ENCODE data around the gene FRAS1. TPM values are rescaled to one million over a fixed set of nuclear protein-coding genes. Genes with fewer than 3 reads are reported as not detected.
"Not testable (repeated sequence)": the region's sequence is repeated elsewhere in the genome, so short reads cannot be mapped to it uniquely, and the experiment has no call there.

FRAS1 gene
- total RNA-seq, 1 donor from 2014 or later, result 2.5 TPM

DNA sequence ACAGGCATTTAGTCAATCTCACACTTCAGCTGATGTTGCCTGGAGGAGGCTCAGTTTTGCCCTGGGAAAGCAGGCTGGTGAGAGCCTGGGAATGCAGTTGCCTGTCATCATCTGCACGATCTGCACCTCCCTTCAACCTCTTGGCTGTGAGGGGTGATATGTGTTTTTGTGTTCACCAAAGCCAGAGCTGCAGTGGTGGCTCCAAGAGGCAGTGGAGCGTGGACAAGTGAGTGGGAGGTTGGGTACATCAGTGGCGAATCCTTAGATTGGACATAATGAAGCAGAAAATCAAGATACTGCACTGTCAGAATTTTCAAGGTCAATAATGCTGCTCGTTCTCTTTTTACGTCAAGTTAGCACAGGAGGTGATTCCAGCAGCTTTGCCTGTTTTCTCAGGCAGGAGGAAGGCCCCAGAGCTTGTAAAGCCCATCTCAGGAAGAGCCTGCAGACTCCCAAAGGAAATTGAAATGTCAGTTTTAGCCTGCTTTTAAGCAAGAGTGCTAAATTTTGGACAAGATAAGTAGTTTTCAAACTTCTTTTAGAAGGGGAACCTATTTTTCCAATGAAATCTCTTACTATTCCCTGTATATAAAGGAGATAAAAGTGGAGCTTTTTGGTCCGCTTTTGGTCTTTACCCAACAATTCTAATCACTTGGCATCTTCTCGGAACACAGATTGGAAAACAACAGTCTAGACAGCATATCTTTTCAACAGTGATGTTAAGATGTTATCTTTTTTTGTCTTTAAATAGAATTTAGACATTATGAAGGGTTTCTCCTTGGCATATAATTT, 92.8 kb downstream of the FRAS1 start:
- DNase-seq (no peak), ATAC-seq (ENCODE audit: poor library complexity) (no peak)
- intact Hi-C loops (cut with DNase I), result no loop called here

DNA sequence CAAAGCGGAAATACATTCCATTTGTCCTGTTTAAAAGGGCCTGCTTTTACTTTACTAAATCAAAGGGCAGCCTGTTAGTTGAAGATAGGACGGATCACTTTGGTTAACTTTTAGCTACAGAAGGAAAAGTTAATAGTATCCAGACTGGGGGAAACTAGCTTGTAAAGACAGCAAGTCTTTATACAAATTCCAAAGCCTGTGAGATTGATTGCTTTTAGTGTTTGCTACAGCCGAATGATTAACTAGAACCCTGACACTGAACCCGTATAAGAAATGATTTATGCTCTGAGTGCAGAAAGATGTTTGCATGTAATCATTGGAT, 93.4 kb downstream of the FRAS1 start:
- intact Hi-C loops (cut with DNase I), result no loop called here
- ATAC-seq (ENCODE audit: poor library complexity), result no peak
- DNase-seq, result no peak

GRCh38 chr4:78152795-78153194, 95.7 kb downstream of the FRAS1 start:
- ATAC-seq (ENCODE audit: poor library complexity), result no peak
- no peak for DNase-seq
- intact Hi-C loops (cut with DNase I), result no loop called here

- DNase-seq, result no peak
- intact Hi-C loops (cut with DNase I), result no loop called here
- no peak for ATAC-seq (ENCODE audit: poor library complexity)
Observed at GRCh38 chr4:78154972-78155590, 98.0 kb downstream of the FRAS1 start.

DNA sequence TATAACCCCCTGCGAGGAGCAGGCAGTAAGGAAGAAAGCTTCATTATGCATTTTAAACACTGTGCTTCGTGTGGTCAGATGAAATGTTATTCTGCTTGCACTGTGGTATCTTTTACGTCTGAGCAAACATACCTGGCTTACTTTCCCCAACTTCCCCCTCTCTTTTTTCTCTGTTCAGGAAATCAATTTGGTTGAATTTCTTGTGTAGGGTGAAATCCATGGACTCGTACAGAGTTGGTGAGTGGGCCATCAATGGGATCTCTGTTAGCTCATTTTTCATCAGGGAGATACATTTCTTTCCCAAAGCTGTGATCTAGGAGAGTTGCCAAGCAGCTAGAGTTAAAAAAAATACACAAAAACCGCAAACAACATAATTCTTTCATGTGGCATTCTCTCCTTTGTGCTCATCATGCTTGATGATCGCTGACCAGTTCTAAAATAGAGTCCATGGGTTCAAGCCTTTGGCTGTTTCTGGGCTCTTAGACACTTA, 98.5 kb downstream of the FRAS1 start:
- intact Hi-C loops (cut with DNase I), result no loop called here
- DNase-seq (no peak), ATAC-seq (ENCODE audit: poor library complexity) (no peak)

- DNase-seq, result no peak
- intact Hi-C loops (cut with DNase I), result no loop called here
- ATAC-seq (ENCODE audit: poor library complexity), result no peak
Observed at GRCh38 chr4:78156520-78156919, 99.4 kb downstream of the FRAS1 start.

DNA sequence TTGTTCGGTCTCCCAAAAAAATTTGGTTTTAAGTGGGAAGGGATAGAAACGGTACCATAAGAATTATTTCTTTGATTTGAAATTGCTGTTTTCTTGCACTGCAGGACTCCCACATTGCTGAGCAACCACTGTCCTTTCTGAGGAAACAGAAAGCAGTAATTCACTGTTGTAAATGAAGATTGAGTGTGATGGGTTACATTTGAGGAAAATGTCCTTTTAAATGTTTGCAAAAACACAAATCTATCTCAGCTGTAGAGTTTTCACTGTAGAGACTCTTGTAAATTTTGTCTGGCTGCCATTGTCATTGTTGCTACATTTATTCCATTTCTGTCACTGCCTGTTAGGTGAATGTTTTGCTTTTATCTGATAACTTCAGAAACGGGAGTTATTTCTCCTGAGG, 105.2 kb downstream of the FRAS1 start:
- ATAC-seq (ENCODE audit: poor library complexity), result no peak
- intact Hi-C loops (cut with DNase I), result no loop called here

GRCh38 chr4:78162821-78163220, 105.7 kb downstream of the FRAS1 start:
- DNase-seq, result no peak
- no peak for ATAC-seq (ENCODE audit: poor library complexity)
- intact Hi-C loops (cut with DNase I), result no loop called here

More for the DNA sequence above, 105.2 kb downstream of the FRAS1 start:
- no peak for DNase-seq

DNA sequence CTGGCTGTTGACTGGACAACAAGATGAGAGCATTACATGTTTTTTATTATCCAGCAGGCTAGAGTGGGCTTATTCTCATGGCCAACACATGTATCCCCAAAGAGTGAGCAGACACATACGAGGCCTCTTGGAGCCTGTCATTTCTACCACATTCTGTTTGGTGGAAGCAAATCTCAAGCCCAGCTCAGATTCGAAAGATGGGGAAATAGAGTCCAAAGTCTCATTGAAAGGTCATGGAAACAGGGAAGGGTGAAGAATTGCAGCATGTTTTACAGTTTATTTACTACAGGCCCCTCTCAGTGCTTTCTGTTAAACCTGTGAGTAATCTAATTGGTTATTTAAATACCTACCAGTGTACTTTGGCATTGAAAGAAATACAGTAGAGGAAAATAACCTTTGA, 108.6 kb downstream of the FRAS1 start:
- ATAC-seq (ENCODE audit: poor library complexity), result no peak
- no peak for DNase-seq
- intact Hi-C loops (cut with DNase I), result no loop called here

DNA sequence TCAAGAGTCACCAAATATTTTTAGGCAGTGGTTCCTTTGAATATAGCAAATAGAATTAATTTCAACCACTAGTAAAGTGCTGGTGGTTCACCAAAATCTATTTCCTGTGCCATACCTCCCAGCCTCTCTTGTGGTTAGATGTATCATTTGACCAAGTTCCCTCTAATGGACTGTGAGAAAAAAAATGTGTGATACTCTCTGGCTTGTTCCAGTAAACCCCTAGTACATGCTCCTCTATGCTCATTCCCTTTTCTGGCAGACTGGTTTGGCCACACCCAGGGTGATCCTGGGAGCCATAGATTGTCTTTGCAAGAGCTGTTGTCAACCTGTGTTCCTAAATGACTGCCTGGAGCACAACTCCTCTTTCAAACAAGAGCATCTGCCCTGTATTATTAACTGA, 109.5 kb downstream of the FRAS1 start:
- ATAC-seq (ENCODE audit: poor library complexity) (no peak), DNase-seq (no peak)
- intact Hi-C loops (cut with DNase I), result no loop called here

GRCh38 chr4:78167510-78167909, 110.4 kb downstream of the FRAS1 start:
- ATAC-seq (ENCODE audit: poor library complexity), result no peak
- intact Hi-C loops (cut with DNase I), result no loop called here
- no peak for DNase-seq

GRCh38 chr4:78168029-78168428, 110.9 kb downstream of the FRAS1 start:
- DNase-seq, result no peak
- ATAC-seq (ENCODE audit: poor library complexity), result no peak
- intact Hi-C loops (cut with DNase I), result no loop called here

DNA sequence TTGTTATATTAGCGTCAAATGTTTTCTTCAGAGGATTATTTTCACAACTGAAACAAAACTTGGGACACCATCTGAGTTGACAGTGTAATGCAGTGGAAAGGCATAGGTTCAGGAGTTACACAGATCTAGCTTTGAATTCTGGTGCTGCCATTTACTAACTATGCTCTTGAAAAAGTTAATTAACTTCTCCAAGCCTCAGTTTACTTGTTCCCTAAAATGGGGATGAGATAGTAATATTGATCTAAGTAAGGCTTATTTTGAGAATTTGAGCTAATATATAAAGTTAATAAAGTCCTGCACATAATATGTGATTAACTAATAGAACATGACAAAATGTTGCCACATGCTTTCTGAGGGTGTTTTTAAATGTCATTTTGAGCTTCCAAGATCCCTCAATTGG, 112.6 kb downstream of the FRAS1 start:
- intact Hi-C loops (cut with DNase I), result no loop called here
- ATAC-seq (ENCODE audit: poor library complexity) (no peak), DNase-seq (no peak)

- no peak for DNase-seq
- intact Hi-C loops (cut with DNase I), result no loop called here
- no peak for ATAC-seq (ENCODE audit: poor library complexity)
Observed at GRCh38 chr4:78171482-78171881, 114.4 kb downstream of the FRAS1 start.

DNA sequence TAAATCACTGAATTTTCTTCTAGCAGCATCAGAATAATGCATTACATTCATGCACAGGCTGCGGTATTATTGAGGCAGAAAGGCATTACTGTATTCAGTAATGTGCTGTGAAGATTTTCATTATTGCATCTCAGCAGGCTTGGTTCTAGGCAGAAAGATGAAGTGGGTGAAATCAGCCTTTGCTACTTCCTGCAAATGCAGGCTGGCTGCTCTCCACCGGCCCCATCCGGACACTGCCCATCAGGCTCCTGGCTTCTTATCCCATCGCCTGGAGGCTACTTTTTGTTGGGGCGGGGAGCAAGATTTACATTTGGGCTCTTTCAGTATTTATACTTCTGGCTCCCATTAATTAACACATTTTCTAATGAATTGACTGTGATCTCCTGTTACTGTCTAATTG, 117.8 kb downstream of the FRAS1 start:
- ATAC-seq (ENCODE audit: poor library complexity), result no peak
- intact Hi-C loops (cut with DNase I), result no loop called here

GRCh38 chr4:78179196-78179595, 122.1 kb downstream of the FRAS1 start:
- DNase-seq (no peak), ATAC-seq (ENCODE audit: poor library complexity) (no peak)
- intact Hi-C loops (cut with DNase I), result no loop called here

More for the DNA sequence above, 117.8 kb downstream of the FRAS1 start:
- no peak for DNase-seq

DNA sequence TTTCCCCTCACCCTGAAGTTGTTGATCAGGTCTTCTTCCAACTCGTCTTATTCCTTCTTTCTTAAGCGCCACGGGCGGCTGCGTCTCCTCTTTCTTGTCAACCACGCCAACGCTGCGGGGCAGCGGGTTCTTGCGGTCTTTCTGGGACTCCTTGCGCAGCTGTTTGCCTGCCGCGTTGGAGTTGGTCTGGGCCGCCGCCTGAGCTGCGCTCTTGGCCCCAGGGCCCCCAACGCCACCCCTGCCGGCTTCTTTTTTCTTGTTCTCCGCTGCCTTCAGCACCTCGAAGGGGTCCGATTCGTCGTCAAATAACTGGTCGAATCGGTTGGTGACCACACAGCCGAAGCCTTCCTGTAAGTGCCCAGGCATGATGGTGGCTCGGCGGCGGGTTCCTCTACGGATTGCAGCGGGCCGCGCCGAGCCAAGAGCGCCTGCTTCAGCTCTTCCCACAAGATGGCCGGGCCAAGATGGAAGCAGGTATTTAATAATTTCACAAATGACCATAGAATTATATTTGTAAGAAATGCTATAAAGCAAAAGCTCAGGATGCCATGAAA, 124.6 kb downstream of the FRAS1 start:
- DNase-seq; intact Hi-C loops (cut with DNase I); ATAC-seq (ENCODE audit: poor library complexity): not testable (repeated sequence)

- intact Hi-C loops (cut with DNase I), result no loop called here
- ATAC-seq (ENCODE audit: poor library complexity) (no peak), DNase-seq (no peak)
Observed at GRCh38 chr4:78184584-78184983, 127.5 kb downstream of the FRAS1 start.

DNA sequence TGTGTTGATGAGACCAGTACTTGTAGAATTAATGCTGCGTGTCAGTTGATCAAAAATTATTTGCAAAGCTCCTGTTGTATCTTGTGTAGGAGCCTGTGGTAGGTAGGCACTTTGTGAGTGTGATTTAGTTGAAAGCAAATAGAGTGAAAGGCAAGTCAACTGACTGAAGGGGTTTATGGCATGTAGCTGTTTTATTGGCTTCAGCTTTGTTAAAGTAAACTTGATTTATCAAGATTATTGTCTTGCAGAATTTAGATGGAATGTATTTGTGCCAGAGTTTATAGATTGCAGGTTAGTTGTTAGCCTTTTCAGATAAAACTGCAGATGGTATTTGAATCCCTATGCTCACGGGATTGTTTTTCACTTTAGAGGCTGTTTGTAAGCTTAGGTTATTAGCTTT, 128.0 kb downstream of the FRAS1 start:
- ATAC-seq (ENCODE audit: poor library complexity), result no peak
- DNase-seq, result no peak
- intact Hi-C loops (cut with DNase I), result no loop called here

Measured in Right ventricle myocardium superior (tissue), 1 donor.